ENCODE data around the gene ZNF775. TPM values are rescaled to one million over a fixed set of nuclear protein-coding genes. Genes with fewer than 3 reads are reported as not detected.

The ZNF775 gene
- total and polyA plus RNA-seq, 2 of the 13 experiments (the other 11 are each of a cell fraction or from before 2014, with no cell fraction given) = 3.1 to 3.2 TPM

Other genes with a start within 250 kb of the ZNF775 start
- 34.8 and 38.4 TPM in 2 replicates for gene LRRC61, start 56.0 kb upstream of the ZNF775 start, total RNA-seq (2016; rRNA removed; fragmentation: Illumina TruSeq; extraction: Trizol)
- gene LRRC61, start 56.0 kb upstream of the ZNF775 start, polyA plus RNA-seq (2011; rRNA removed) = 33.0 and 42.2 TPM in 2 replicates
- gene ACTR3C, start 55.8 kb upstream of the ZNF775 start, total RNA-seq (2016; rRNA removed; fragmentation: Illumina TruSeq; extraction: Trizol) = 4.1 and 7.5 TPM in 2 replicates
- gene ACTR3C, start 55.8 kb upstream of the ZNF775 start, polyA plus RNA-seq (2011; rRNA removed) = 3.2 and 3.8 TPM in 2 replicates
- gene RARRES2, start 37.7 kb upstream of the ZNF775 start, total RNA-seq (2016; rRNA removed; fragmentation: Illumina TruSeq; extraction: Trizol) = 94.6 and 172 TPM in 2 replicates
- 134 and 157 TPM in 2 replicates for gene RARRES2, start 37.7 kb upstream of the ZNF775 start, polyA plus RNA-seq (2011; rRNA removed)
- gene REPIN1, start 10.5 kb upstream of the ZNF775 start, total RNA-seq (2016; rRNA removed; fragmentation: Illumina TruSeq; extraction: Trizol) = 86.4 and 108 TPM in 2 replicates
- 69.9 and 87.9 TPM in 2 replicates for gene REPIN1, start 10.5 kb upstream of the ZNF775 start, polyA plus RNA-seq (2011; rRNA removed)
- gene GIMAP8, start 71.3 kb downstream of the ZNF775 start, total RNA-seq (2016; rRNA removed; fragmentation: Illumina TruSeq; extraction: Trizol) = not detected in 2 replicates
- gene GIMAP8, start 71.3 kb downstream of the ZNF775 start, polyA plus RNA-seq (2011; rRNA removed) = not detected in 2 replicates
- gene GIMAP7, start 135.5 kb downstream of the ZNF775 start, total RNA-seq (2016; rRNA removed; fragmentation: Illumina TruSeq; extraction: Trizol) = not detected in 2 replicates
- gene GIMAP7, start 135.5 kb downstream of the ZNF775 start, polyA plus RNA-seq (2011; rRNA removed) = not detected in 2 replicates
- gene GIMAP4, start 188.1 kb downstream of the ZNF775 start, total RNA-seq (2016; rRNA removed; fragmentation: Illumina TruSeq; extraction: Trizol) = not detected in 2 replicates
- not detected in 2 replicates for gene GIMAP4, start 188.1 kb downstream of the ZNF775 start, polyA plus RNA-seq (2011; rRNA removed)